Uterus (tissue), 4 donors: ENCODE measurements around the gene PHF19. TPM values are rescaled to one million over a fixed set of nuclear protein-coding genes. Genes with fewer than 3 reads are reported as not detected.

Experiments
- DNase-seq, 2 donors: peaks; one replicate each; pipeline ENCODE4 v3.0.0-alpha.2; 2019 to 2020
- H3K27ac ChIP-seq, 2 donors: fragments of 200-600 bp; sonication (generic); 1 replicate in 1 of 2; 2 replicates in 1 of 2; pipeline ENCODE4 v1.5.1; 2016 to 2018
- H3K27me3 ChIP-seq, 2 donors: fragments of 200-600 bp; sonication (generic); one replicate each; pipeline ENCODE4 v1.5.1; 2018 to 2019; ENCODE audit warnings: control low read depth in 1 of 2
- H3K36me3 ChIP-seq, 2 donors: fragments of 200-600 bp; sonication (generic); one replicate each; pipeline ENCODE4 v1.5.1; 2019; ENCODE audit warnings: control low read depth in 1 of 2
- H3K4me1 ChIP-seq, 2 donors: fragments of 200-600 bp; sonication (generic); one replicate each; pipeline ENCODE4 v1.5.1; 2018 to 2019; ENCODE audit warnings: control low read depth in 1 of 2
- H3K4me3 ChIP-seq, 2 donors: fragments of 200-600 bp; sonication (generic); 1 replicate in 1 of 2; 2 replicates in 1 of 2; pipeline ENCODE4 v1.5.1; 2018 to 2019; ENCODE audit warnings: mild to moderate bottlenecking in 1 of 2
- H3K9me3 ChIP-seq, 2 donors: fragments of 200-600 bp; sonication (generic); one replicate each; pipeline ENCODE4 v1.5.1; 2019; ENCODE audit warnings: control low read depth in 1 of 2
- POLR2A ChIP-seq, 2 donors: fragments of 450-650 bp; IDR thresholded peaks; one replicate each; pipeline ENCODE4 v1.6.1; 2016; ENCODE audit warnings: antibody characterized with exemption in 2 of 2, mild to moderate bottlenecking in 1 of 2, moderate library complexity in 1 of 2
- intact Hi-C: fragments of 100-400 bp; cut with DNase I; formaldehyde crosslinking; loops from one replicate; pipeline ENCODE4 v1.15.1; 2023; ENCODE audit warnings: low total_unique reads
- total RNA-seq, 4 donors: library from RNA; depleted of rRNA in 3 of 4; stranded (reverse); fragments of >200 nt in 3 of 4; gene quantifications; one replicate each; pipeline versions ENCODE4 v1.1.0 to v1.2.4, GENCODE V29; 2014 to 2023
- TF ChIP-seq, protein P1 (sequence below), 4 experiments: fragments of 200-600 bp in 2 of 4; fragments of 450-650 bp in 2 of 4; sonication (generic) in 2 of 4; IDR thresholded peaks; one replicate each; pipeline ENCODE4 v1.5.1; 2016 to 2019; ENCODE audit warnings: antibody characterized with exemption in 4 of 4, mild to moderate bottlenecking in 2 of 4, moderate library complexity in 1 of 4
- donor health status: DM: yes; HTN: yes; CAD: no.

PHF19 gene
- total RNA-seq, 4 donors from 2014 or later: 12.6 to 76.3 (median 31.8) TPM

DNA sequence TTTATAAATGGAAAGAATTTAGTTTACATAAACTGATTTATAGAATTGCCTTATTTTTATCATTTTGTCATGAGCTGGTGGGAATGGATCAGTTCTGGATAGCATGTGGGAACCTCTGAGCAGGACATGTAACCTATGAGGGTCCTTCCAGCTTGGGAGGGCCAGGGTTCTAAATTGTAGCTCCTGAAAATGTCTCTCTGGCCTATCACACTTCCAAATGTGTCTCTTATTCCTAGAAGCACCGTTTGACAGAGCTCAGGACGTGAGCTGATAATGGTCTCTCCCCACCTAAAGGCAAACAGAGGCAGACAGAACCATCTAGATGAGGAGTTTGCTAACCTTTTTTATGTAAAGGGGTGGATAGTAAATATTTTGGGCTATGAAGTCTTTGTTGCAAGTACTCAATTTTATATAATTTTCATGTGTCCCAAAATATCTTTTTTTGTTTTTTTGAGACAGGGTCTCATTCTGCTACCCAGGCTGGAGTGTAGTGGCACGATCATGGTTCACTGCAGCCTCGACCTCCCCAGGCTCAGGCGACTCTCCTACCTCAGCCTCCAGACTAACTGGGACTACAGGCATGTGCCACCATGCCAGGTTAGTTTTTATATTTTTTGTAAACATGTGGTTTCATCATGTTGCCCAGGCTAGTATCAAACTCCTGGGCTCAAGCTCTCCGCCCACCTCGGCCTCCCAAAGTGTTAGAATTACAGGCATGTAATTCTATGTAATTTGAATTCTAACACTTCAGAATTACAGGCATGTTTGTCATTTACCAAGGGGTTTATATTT is 45.6 kb upstream of the PHF19 start:
- Histone ChIP-seq H3K27me3 (no peaks in the 10 kb centered on the region), H3K36me3 (no peaks in the 10 kb centered on the region), H3K9me3 (no peaks in the 10 kb centered on the region), H3K4me1 (no peaks in the 10 kb centered on the region), H3K4me3 (no peak overlapping the region), H3K27ac (no peak overlapping the region)
- no peak for TF ChIP-seq POLR2A (IDR thresholded peaks at IDR 0.05)
- TF ChIP-seq, protein P1, sequence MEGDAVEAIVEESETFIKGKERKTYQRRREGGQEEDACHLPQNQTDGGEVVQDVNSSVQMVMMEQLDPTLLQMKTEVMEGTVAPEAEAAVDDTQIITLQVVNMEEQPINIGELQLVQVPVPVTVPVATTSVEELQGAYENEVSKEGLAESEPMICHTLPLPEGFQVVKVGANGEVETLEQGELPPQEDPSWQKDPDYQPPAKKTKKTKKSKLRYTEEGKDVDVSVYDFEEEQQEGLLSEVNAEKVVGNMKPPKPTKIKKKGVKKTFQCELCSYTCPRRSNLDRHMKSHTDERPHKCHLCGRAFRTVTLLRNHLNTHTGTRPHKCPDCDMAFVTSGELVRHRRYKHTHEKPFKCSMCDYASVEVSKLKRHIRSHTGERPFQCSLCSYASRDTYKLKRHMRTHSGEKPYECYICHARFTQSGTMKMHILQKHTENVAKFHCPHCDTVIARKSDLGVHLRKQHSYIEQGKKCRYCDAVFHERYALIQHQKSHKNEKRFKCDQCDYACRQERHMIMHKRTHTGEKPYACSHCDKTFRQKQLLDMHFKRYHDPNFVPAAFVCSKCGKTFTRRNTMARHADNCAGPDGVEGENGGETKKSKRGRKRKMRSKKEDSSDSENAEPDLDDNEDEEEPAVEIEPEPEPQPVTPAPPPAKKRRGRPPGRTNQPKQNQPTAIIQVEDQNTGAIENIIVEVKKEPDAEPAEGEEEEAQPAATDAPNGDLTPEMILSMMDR (IDR thresholded peaks at IDR 0.05): no peak
- DNase-seq: no peak
- intact Hi-C loops: no loop called here

DNA sequence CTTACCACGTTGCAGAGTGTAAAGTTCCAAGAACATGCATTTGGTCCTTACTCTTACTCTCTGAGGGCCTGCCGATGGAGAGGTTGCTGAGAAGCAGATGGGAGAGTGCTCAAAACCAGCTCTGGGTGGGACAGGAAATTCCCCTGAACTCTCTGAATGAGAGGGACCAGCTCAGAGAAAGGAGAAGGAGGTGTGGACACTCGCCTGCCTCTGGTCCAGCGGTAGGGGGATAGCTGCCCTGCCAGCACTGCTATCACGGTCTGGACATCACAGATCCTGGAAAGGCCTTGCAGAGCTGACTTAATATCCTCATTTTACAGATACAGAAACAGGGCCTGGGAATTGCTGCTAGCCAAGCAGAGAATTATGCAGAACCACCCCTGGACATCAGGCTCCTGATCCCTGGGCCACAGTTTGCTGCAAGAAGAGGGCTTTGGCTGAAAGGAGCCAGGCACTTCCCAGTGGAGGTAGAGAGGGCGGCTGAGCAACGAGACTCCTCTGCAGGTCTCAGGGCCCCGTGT is 44.7 kb upstream of the PHF19 start:
- Histone ChIP-seq H3K4me1 (no peaks in the 10 kb centered on the region), H3K4me3 (no peak overlapping the region), H3K27me3 (no peaks in the 10 kb centered on the region), H3K27ac (no peak overlapping the region), H3K36me3 (no peaks in the 10 kb centered on the region), H3K9me3 (no peaks in the 10 kb centered on the region)
- TF ChIP-seq POLR2A (IDR thresholded peaks at IDR 0.05): no peak
- TF ChIP-seq, protein P1 (IDR thresholded peaks at IDR 0.05): no peak
- DNase-seq: no peak
- intact Hi-C loops: no loop called here

- H3K27ac ChIP-seq: no peak overlapping the region
- no peak for TF ChIP-seq POLR2A (IDR thresholded peaks at IDR 0.05)
- TF ChIP-seq, protein P1 (IDR thresholded peaks at IDR 0.05): no peak
- H3K27me3 ChIP-seq: no peaks in the 10 kb centered on the region
- intact Hi-C loops: no loop called here
- no peaks in the 10 kb centered on the region for H3K9me3 ChIP-seq
- no peak overlapping the region for H3K4me3 ChIP-seq
- no peaks in the 10 kb centered on the region for H3K36me3 ChIP-seq
- H3K4me1 ChIP-seq: peaks cover 0 to 4% of the 10 kb centered on the region in 2 donors
- DNase-seq: no peak
Observed at GRCh38 chr9:120920806-120921178, 43.8 kb upstream of the PHF19 start.

GRCh38 chr9:120919843-120920805 is 43.1 kb upstream of the PHF19 start:
- Histone ChIP-seq H3K27me3 (no peaks in the 10 kb centered on the region), H3K4me1 (peaks cover 0 to 4% of the 10 kb centered on the region in 2 donors), H3K36me3 (no peaks in the 10 kb centered on the region), H3K27ac (peak overlapping the region; percentile 4 to 72), H3K4me3 (no peak overlapping the region), H3K9me3 (no peaks in the 10 kb centered on the region)
- DNase-seq: no peak
- intact Hi-C loops: no loop called here
- no peak for TF ChIP-seq POLR2A (IDR thresholded peaks at IDR 0.05)
- TF ChIP-seq, protein P1 (IDR thresholded peaks at IDR 0.05): no peak
